SK-N-MC (cell line): Measurements from ENCODE around the gene HPCAL1.

Source experiments
- EZH2 ChIP-seq: fragments of 200-600 bp; sonication (generic); IDR thresholded peaks from one replicate; pipeline ENCODE4 v1.6.1; 2017; ENCODE audit warnings: antibody characterized with exemption
- FOXP2 ChIP-seq: optimal IDR thresholded peaks from 2 replicates; pipeline ENCODE3; 2011; ENCODE audit warnings: mild to moderate bottlenecking, moderate library complexity; ENCODE audit not compliant: insufficient read depth; ENCODE audit errors: extremely low read length, control extremely low read depth
- POLR2AphosphoS5 ChIP-seq: IDR thresholded peaks from 2 replicates; pipeline ENCODE4 v1.6.1; 2012; ENCODE audit warnings: mild to moderate bottlenecking, low read depth, low read length, borderline replicate concordance

GRCh38 chr2:10460366-10460796, 157.7 kb downstream of the HPCAL1 start:
- TF ChIP-seq POLR2AphosphoS5: no peak
- no peak for TF ChIP-seq EZH2
- no peak for TF ChIP-seq FOXP2
